ENCODE results near the gene C1orf232.

C1orf232 gene

GRCh38 chr1:26168410-26169197 lies at the start of gene C1orf232:
Gene C1orf232 (minus strand): TSS chr1:26168963. CDS start chr1:26168499, 464 bp downstream.
- DNase-seq: no peak

GRCh38 chr1:26215246-26215645 lies 46.5 kb upstream of the C1orf232 start:
- DNase-seq: no peak

GRCh38 chr1:26213335-26213905 lies 44.7 kb upstream of the C1orf232 start:
- DNase-seq: no peak

- no peak for DNase-seq
Measured at GRCh38 chr1:26212726-26213125, 44.0 kb upstream of the C1orf232 start.

GRCh38 chr1:26210147-26210870 lies 41.5 kb upstream of the C1orf232 start:
- DNase-seq: no peak

GRCh38 chr1:26203642-26204318 lies 35.0 kb upstream of the C1orf232 start:
- DNase-seq: no peak

GRCh38 chr1:26200413-26200812 lies 31.6 kb upstream of the C1orf232 start:
- no peak for DNase-seq

- DNase-seq: no peak
Measured at GRCh38 chr1:26197813-26198212, 29.1 kb upstream of the C1orf232 start.

- DNase-seq: no peak
Measured at GRCh38 chr1:26197301-26197700, 28.5 kb upstream of the C1orf232 start.

GRCh38 chr1:26195805-26196204 lies 27.0 kb upstream of the C1orf232 start:
- DNase-seq: no peak

GRCh38 chr1:26191739-26192138 lies 23.0 kb upstream of the C1orf232 start:
- no peak for DNase-seq

GRCh38 chr1:26190373-26190987 lies 21.7 kb upstream of the C1orf232 start, which contains the start of gene CATSPER4:
Gene CATSPER4 (plus strand): TSS chr1:26190602. CDS start chr1:26190628, 26 bp downstream.
- DNase-seq: no peak

- DNase-seq: no peak
Measured at GRCh38 chr1:26189751-26190275, 21.1 kb upstream of the C1orf232 start.

GRCh38 chr1:26189331-26189730 lies 20.6 kb upstream of the C1orf232 start:
- DNase-seq: no peak

GRCh38 chr1:26188477-26188876 lies 19.7 kb upstream of the C1orf232 start:
- no peak for DNase-seq

- no peak for DNase-seq
Measured at GRCh38 chr1:26187882-26188281, 19.1 kb upstream of the C1orf232 start.

GRCh38 chr1:26184883-26185282 lies 16.1 kb upstream of the C1orf232 start:
- DNase-seq: no peak

GRCh38 chr1:26184086-26184485 lies 15.3 kb upstream of the C1orf232 start:
- no peak for DNase-seq

GRCh38 chr1:26182383-26182696 lies 13.6 kb upstream of the C1orf232 start:
- DNase-seq: no peak

GRCh38 chr1:26181586-26182382 lies 13.0 kb upstream of the C1orf232 start:
- no peak for DNase-seq

GRCh38 chr1:26180010-26180506 lies 11.3 kb upstream of the C1orf232 start:
- no peak for DNase-seq

All from activated naive CD4-positive, alpha-beta T cell (primary cell).